ENCODE measurements around the gene WNT5B. TPM values are rescaled to one million over a fixed set of nuclear protein-coding genes. Genes with fewer than 3 reads are reported as not detected.

Gene WNT5B
- total and polyA plus RNA-seq, 2 donors (not counting 1 experiment from before 2014, with no cell fraction given): 0.33 to 0.57 TPM

DNA sequence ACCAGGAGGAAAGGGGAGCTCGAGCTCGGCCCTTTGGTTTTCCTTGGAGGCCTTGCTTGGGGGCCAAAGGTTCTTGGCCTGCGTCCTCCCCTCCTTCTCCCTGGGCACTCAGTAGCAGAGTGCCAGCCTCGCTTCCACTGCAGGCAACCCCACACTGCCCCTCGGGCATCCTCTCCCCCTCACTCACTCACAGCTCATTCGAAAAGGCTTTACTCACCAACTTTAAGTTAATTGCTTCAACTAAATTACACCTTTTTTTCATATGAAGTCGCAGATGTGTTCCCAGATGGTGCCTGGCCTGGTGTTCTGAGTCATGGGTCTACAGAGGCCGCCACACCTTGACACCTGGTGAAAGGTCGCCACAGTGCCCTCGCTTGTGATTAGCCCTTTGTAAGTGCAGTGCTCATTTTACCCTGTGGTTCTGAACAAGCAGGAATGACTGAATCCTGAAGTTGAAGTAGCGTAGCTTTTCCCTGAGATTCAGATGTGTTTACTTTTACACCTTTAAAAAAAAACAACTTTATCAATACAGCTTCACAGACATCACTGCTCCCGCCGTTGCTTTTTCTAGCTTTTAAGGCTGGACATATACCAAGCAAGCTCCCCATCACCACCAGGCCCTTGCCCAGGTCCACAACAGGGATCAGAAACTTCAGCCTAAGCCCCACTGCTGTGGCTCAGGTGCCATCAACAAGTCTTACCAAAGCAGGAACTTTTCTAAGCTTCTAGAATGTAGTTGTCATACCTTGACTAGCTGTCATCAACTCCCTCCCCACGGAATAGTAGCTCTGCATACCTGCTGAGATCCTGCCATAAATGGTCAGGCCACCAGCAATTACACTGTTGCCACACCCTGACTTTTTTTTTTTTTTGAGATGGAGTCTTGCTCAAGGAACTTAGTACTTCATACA lies 41.6 kb downstream of the WNT5B start:
- POLR2A ChIA-PET: no interaction called here
- intact Hi-C loops (cut with micrococcal nuclease): no loop called here
- H3K9ac ChIP-seq (ENCODE audit: low read length): no peak overlapping the region

More for the DNA sequence above, 41.6 kb downstream of the WNT5B start:
- Histone ChIP-seq H3K79me2 (ENCODE audit: control insufficient read depth, insufficient read depth, low read length) (no peaks in the 10 kb centered on the region), H4K20me1 (ENCODE audit: control insufficient read depth, insufficient read depth, low read length, poor library complexity, severe bottlenecking) (no peaks in the 10 kb centered on the region), H3K36me3 (replicated peaks in 1 of 2; ENCODE audit: control extremely low read depth in 1 of 2, control insufficient read depth in 1 of 2, extremely low read depth in 1 of 2, insufficient read depth in 2 of 2, low read length in 1 of 2) (no peaks in the 10 kb centered on the region), H3K27ac (ENCODE audit: low read length in 2 of 2) (no peak overlapping the region), H3K4me2 (replicated peaks; ENCODE audit: low read depth, low read length, poor library complexity, severe bottlenecking) (no peak overlapping the region), H3K4me1 (ENCODE audit: control insufficient read depth in 2 of 2, insufficient read depth in 2 of 2, low read length in 2 of 2) (peaks cover 10 to 13% of the 10 kb centered on the region in 2 donors), H3K4me3 (ENCODE audit: control extremely low read depth in 1 of 5, extremely low read depth in 1 of 5, insufficient read depth in 1 of 5, low read depth in 2 of 5, low read length in 4 of 5) (no peak overlapping the region), H3K27me3 (replicated peaks in 1 of 4; ENCODE audit: control extremely low read depth in 1 of 4, control insufficient read depth in 3 of 4, insufficient read depth in 4 of 4, low read length in 3 of 4) (no peaks in the 10 kb centered on the region), H3K9me3 (ENCODE audit: control extremely low read depth in 1 of 3, control insufficient read depth in 2 of 3, insufficient read depth in 1 of 3, low read length in 2 of 3) (no peaks in the 10 kb centered on the region), H2AFZ (ENCODE audit: insufficient read depth, low read depth, low read length, poor library complexity, severe bottlenecking) (no peak overlapping the region)
- no peaks in the 10 kb centered on the region for H3K9me3 Mint-ChIP-seq (ENCODE audit: insufficient read depth)
- CTCF ChIA-PET: interaction anchor here (0.6 to 3.8 kb wide), 4 partner anchors 18 to 269 kb away, joined by 3 to 16 read pairs (median 9); no protein-coding TSS in a partner anchor
- no peak for ATAC-seq (ENCODE audit: low read depth)
- H3K4me1 Mint-ChIP-seq: peaks cover 18% of the 10 kb centered on the region
- H3K27me3 Mint-ChIP-seq: no peaks in the 10 kb centered on the region
- H3K4me3 Mint-ChIP-seq: no peak overlapping the region
- no peak for DNase-seq
- 86% methylated on average over 13 of the region's 14 CpGs for WGBS (ENCODE audit: insufficient coverage)
- H3K27ac Mint-ChIP-seq: no peak overlapping the region
- TF ChIP-seq CTCF (IDR thresholded peaks at IDR 0.05) (no peak), EZH2 (IDR thresholded peaks at IDR 0.05; ENCODE audit: borderline replicate concordance, insufficient read depth, low read depth, low read length, poor library complexity, severe bottlenecking) (no peak)
